Upper lobe of left lung (tissue), 6 donors: ENCODE results near the gene A1CF. TPM values are rescaled to one million over a fixed set of nuclear protein-coding genes. Genes with fewer than 3 reads are reported as not detected.
"Not testable (repeated sequence)": the region's sequence is repeated elsewhere in the genome, so short reads cannot be mapped to it uniquely, and the experiment has no call there.

Source experiments
- ATAC-seq, 2 donors: fragments of 200-7000 bp; cut with Tn5 transposase; one replicate each; pipeline ENCODE4 v1.9.1; 2022; ENCODE audit warnings: mild to moderate bottlenecking in 2 of 2, moderate library complexity in 2 of 2; ENCODE audit not compliant: low FRiP score in 2 of 2
- DNase-seq, 2 donors: peaks; one replicate each; pipeline ENCODE4 v3.0.0-alpha.2; 2019 to 2020
- H3K27ac ChIP-seq, 4 donors: fragments of 200-600 bp; sonication (generic); one replicate each; pipeline ENCODE4 v1.5.1; 2016 to 2019
- H3K27me3 ChIP-seq, 4 donors: fragments of 200-600 bp; sonication (generic); one replicate each; pipeline ENCODE4 v1.5.1; 2017 to 2019
- H3K36me3 ChIP-seq, 4 donors: fragments of 200-600 bp; sonication (generic); one replicate each; pipeline ENCODE4 v1.5.1; 2016 to 2019
- H3K4me1 ChIP-seq, 4 donors: fragments of 200-600 bp; sonication (generic); one replicate each; pipeline ENCODE4 v1.5.1; 2018 to 2019
- H3K4me3 ChIP-seq, 4 donors: fragments of 200-600 bp; sonication (generic); one replicate each; pipeline ENCODE4 v1.5.1; 2017 to 2019; ENCODE audit warnings: mild to moderate bottlenecking in 2 of 4, moderate library complexity in 1 of 4
- H3K9me3 ChIP-seq, 4 donors: fragments of 200-600 bp; sonication (generic); one replicate each; pipeline ENCODE4 v1.5.1; 2018 to 2019
- EP300 ChIP-seq, 4 donors: sonication (generic); formaldehyde crosslinking; IDR thresholded peaks; one replicate each; pipeline ENCODE4 v1.5.1; 2017; ENCODE audit warnings: antibody characterized with exemption in 4 of 4, control low read depth in 2 of 4
- POLR2A ChIP-seq, 4 donors: fragments of 450-650 bp; IDR thresholded peaks; one replicate each; pipeline ENCODE4 v1.5.1; 2016 to 2017; ENCODE audit warnings: antibody characterized with exemption in 4 of 4, mild to moderate bottlenecking in 2 of 4
- POLR2AphosphoS5 ChIP-seq, 2 donors: sonication (generic); formaldehyde crosslinking; IDR thresholded peaks; one replicate each; pipeline ENCODE4 v1.5.1; 2017; ENCODE audit warnings: antibody characterized with exemption in 2 of 2
- WGBS, 2 donors: methylation state at CpG; one replicate each; pipeline ENCODE4 v1.1.5; 2017 to 2018; 5-methylcytosine and 5-hydroxymethylcytosine counted together
- total RNA-seq, 6 donors: library from RNA; depleted of rRNA in 4 of 6; stranded (reverse); fragments of >200 nt in 4 of 6; gene quantifications; one replicate each; pipeline versions ENCODE4 v1.1.0 to v1.2.1, GENCODE V29; 2016 to 2021
- TF ChIP-seq, protein P1 (sequence below), 6 experiments: fragments of 450-650 bp in 4 of 6; fragments of 200-600 bp in 2 of 6; sonication (generic) in 2 of 6; IDR thresholded peaks; one replicate each; pipeline ENCODE4 v1.5.1; 2016 to 2019; ENCODE audit warnings: antibody characterized with exemption in 6 of 6
- donor health status: DM: no; HTN: no; CAD: no; lungs with moderate emphysema.
- donor health status: DM: no; HTN: yes; CAD: no; lungs with severe emphysema.

The A1CF gene
- total RNA-seq, 6 donors from 2014 or later = 0.17 to 0.40 TPM; not detected in 4

DNA sequence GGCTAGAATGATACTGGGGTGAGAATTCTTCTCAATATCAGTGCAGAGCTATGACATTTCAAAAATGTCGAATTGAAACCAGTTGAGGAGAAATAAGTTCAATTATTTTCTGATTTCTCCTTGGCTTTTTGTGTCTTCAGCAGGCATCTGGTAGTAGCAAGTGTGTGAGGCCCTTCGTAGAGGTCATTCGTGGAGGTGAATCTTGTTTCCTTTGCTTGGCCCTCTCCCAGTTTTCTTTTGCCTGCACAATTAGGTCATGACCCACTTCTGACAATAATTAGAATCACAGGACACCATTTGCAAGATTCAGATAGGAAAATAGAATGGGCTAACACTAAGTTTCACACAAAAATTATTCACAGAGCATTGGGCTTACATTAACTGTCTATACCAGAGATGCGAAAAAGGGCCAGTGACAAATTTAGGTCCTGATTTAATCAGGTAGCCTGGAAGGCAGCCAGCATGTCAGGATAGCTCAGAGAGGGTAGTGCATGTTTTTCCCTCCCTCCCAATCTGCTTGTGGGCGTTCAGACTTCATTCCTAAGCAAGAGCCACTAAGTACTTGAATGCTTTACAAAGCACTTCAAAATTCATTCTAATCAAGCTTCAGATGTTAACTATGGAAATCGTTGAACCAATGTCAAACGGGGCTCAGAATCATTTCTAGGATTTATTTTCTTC lies 24.0 kb upstream of the A1CF start:
- Histone ChIP-seq H3K27me3 (no peaks in the 10 kb centered on the region), H3K27ac (no peak overlapping the region), H3K4me3 (no peak overlapping the region), H3K36me3 (no peaks in the 10 kb centered on the region), H3K4me1 (no peaks in the 10 kb centered on the region), H3K9me3 (no peaks in the 10 kb centered on the region)
- TF ChIP-seq POLR2AphosphoS5 (IDR thresholded peaks at IDR 0.05) (no peak), EP300 (IDR thresholded peaks at IDR 0.05) (no peak), POLR2A (IDR thresholded peaks at IDR 0.05) (no peak)
- TF ChIP-seq, protein P1, sequence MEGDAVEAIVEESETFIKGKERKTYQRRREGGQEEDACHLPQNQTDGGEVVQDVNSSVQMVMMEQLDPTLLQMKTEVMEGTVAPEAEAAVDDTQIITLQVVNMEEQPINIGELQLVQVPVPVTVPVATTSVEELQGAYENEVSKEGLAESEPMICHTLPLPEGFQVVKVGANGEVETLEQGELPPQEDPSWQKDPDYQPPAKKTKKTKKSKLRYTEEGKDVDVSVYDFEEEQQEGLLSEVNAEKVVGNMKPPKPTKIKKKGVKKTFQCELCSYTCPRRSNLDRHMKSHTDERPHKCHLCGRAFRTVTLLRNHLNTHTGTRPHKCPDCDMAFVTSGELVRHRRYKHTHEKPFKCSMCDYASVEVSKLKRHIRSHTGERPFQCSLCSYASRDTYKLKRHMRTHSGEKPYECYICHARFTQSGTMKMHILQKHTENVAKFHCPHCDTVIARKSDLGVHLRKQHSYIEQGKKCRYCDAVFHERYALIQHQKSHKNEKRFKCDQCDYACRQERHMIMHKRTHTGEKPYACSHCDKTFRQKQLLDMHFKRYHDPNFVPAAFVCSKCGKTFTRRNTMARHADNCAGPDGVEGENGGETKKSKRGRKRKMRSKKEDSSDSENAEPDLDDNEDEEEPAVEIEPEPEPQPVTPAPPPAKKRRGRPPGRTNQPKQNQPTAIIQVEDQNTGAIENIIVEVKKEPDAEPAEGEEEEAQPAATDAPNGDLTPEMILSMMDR (IDR thresholded peaks at IDR 0.05) = no peak
- DNase-seq = peak in 1 of 2 donors; percentile 22
- no peak for ATAC-seq
- WGBS, 2 donors = 64 to 72% methylated on average over 7 of the region's 7 CpGs

DNA sequence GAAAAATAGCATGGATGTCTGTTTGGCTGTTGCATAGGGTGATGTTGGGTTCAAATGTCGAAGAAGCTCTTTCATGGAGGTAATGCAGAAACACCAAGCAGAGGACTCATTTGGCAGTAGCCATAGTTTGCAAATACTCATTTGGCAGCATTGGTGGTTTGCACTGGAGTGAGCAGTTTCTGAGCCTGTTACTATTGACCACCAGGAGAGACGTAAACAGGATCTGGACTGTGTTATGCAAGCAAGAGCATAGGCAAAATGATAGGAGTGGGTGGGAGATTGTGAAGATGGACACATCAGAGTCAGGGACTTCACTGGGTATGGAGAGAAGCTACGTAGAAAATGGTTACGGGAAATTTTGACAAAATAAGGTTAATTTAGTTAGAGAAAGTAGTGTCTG lies 22.9 kb upstream of the A1CF start:
- ATAC-seq = no peak
- 88 to 91% methylated on average over 4 of the region's 4 CpGs for WGBS, 2 donors
- DNase-seq = no peak
- no peak overlapping the region for H3K27ac ChIP-seq
- no peaks in the 10 kb centered on the region for H3K27me3 ChIP-seq
- no peak for TF ChIP-seq EP300 (IDR thresholded peaks at IDR 0.05)
- TF ChIP-seq, protein P1 (IDR thresholded peaks at IDR 0.05) = no peak
- no peak for TF ChIP-seq POLR2AphosphoS5 (IDR thresholded peaks at IDR 0.05)
- TF ChIP-seq POLR2A (IDR thresholded peaks at IDR 0.05) = no peak
- no peaks in the 10 kb centered on the region for H3K4me1 ChIP-seq
- H3K4me3 ChIP-seq = no peak overlapping the region
- H3K9me3 ChIP-seq = no peaks in the 10 kb centered on the region
- H3K36me3 ChIP-seq = no peaks in the 10 kb centered on the region

DNA sequence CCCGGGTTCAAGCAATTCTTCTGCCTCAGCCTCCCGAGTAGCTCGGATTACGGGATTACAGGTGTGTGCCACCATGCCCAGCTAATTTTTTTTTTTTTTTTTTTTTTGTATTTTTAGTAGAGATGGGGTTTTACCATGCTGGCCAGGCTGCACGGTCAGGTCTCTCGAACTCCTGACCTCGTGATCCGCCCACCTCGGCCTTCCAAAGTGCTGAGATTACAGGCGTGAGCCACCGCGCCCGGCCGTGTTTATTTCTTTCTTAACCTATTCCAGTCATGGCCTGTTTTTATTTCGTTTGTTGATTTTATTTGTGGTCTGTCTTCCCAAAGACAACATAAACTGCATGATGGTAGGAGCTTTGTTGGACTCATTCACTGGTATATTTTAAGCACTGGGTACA lies 20.4 kb upstream of the A1CF start:
- ATAC-seq, H3K36me3 ChIP-seq, H3K4me3 ChIP-seq, DNase-seq, H3K9me3 ChIP-seq, H3K27me3 ChIP-seq, H3K4me1 ChIP-seq, H3K27ac ChIP-seq: not testable (repeated sequence)
- WGBS, 2 donors = 88 to 93% methylated on average over 15 of the region's 15 CpGs

DNA sequence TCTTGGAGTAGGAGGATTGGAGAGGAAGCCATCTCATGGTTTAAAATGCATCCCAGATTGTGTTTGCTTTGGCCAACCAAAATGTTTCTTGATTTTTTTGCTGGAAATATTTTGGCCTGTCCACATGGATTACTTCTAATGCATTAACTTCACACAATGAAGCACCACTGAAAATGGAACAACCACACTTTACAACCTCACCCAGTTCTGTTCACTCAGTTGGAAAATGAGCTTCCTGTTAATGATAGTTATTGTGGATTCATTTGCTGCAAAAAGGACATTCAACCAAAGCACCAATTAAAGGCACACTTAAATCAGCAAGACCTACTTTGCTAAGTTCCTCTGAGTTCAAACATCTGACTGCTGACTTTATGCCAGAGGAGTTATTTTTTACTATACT lies 11.3 kb upstream of the A1CF start:
- no peak for DNase-seq
- Histone ChIP-seq H3K36me3 (no peaks in the 10 kb centered on the region), H3K4me1 (no peaks in the 10 kb centered on the region), H3K27me3 (no peaks in the 10 kb centered on the region), H3K9me3 (no peaks in the 10 kb centered on the region), H3K4me3 (no peak overlapping the region), H3K27ac (no peak overlapping the region)
- ATAC-seq = no peak
- TF ChIP-seq POLR2A (IDR thresholded peaks at IDR 0.05) (no peak), POLR2AphosphoS5 (IDR thresholded peaks at IDR 0.05) (no peak), EP300 (IDR thresholded peaks at IDR 0.05) (no peak)
- TF ChIP-seq, protein P1 (IDR thresholded peaks at IDR 0.05) = no peak

DNA sequence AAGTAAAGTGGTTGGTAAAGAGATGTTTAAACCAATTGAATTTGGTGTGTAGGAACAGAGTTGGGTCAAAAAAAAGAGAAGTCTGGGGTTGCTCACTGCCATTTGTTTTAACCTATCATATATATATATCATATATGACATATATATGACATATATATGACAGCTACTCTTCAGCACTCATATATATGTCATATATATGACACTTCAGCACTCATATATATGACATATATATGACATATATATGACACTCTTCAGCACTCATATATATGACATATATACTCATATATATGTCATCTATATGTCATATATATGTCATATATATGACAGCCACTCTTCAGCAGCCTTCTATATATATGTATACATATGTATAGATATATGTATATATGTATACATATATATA lies 8.9 kb upstream of the A1CF start:
- no peaks in the 10 kb centered on the region for H3K27me3 ChIP-seq
- ATAC-seq (no peak), DNase-seq (no peak)
- no peak overlapping the region for H3K27ac ChIP-seq
- H3K9me3 ChIP-seq = no peaks in the 10 kb centered on the region
- no peak overlapping the region for H3K4me3 ChIP-seq
- TF ChIP-seq, protein P1 (IDR thresholded peaks at IDR 0.05) = no peak
- TF ChIP-seq POLR2AphosphoS5 (IDR thresholded peaks at IDR 0.05) = no peak
- no peak for TF ChIP-seq POLR2A (IDR thresholded peaks at IDR 0.05)
- no peak for TF ChIP-seq EP300 (IDR thresholded peaks at IDR 0.05)
- no peaks in the 10 kb centered on the region for H3K4me1 ChIP-seq
- no peaks in the 10 kb centered on the region for H3K36me3 ChIP-seq
